ENCODE data around the gene GRIK5. TPM values are rescaled to one million over a fixed set of nuclear protein-coding genes. Genes with fewer than 3 reads are reported as not detected.

GRIK5 gene
- total RNA-seq, 2 donors from 2014 or later: 22.3 to 24.8 TPM

- Histone ChIP-seq H3K4me3 (no peak overlapping the region), H3K4me1 (ENCODE audit: control insufficient read depth in 1 of 2, low read depth in 2 of 2) (no peaks in the 10 kb centered on the region), H3K36me3 (no peaks in the 10 kb centered on the region), H3K27me3 (replicated peaks; ENCODE audit: insufficient read depth) (no peaks in the 10 kb centered on the region), H3K27ac (no peak overlapping the region), H3K9me3 (no peaks in the 10 kb centered on the region)
- DNase-seq (ENCODE audit: low spot score): no peak
- ATAC-seq (ENCODE audit: insufficient number of reproducible peaks, low FRiP score, low read depth): no peak
- TF ChIP-seq CTCF (IDR thresholded peaks at IDR 0.05): no peak
These were observed 25.3 kb upstream of the GRIK5 start for GRCh38 chr19:42095142-42095813.

GRCh38 chr19:42093926-42094325 is 23.9 kb upstream of the GRIK5 start:
- no peak for TF ChIP-seq CTCF (IDR thresholded peaks at IDR 0.05)
- peaks cover 0 to 5% of the 10 kb centered on the region in 2 donors for H3K4me1 ChIP-seq (ENCODE audit: control insufficient read depth in 1 of 2, low read depth in 2 of 2)
- H3K27me3 ChIP-seq (replicated peaks; ENCODE audit: insufficient read depth): no peaks in the 10 kb centered on the region
- H3K36me3 ChIP-seq: no peaks in the 10 kb centered on the region
- H3K9me3 ChIP-seq: no peaks in the 10 kb centered on the region
- no peak overlapping the region for H3K4me3 ChIP-seq
- no peak overlapping the region for H3K27ac ChIP-seq
- no peak for DNase-seq (ENCODE audit: low spot score)
- no peak for ATAC-seq (ENCODE audit: insufficient number of reproducible peaks, low FRiP score, low read depth)

GRCh38 chr19:42093505-42093904 is 23.5 kb upstream of the GRIK5 start:
- ATAC-seq (ENCODE audit: insufficient number of reproducible peaks, low FRiP score, low read depth): no peak
- TF ChIP-seq CTCF (IDR thresholded peaks at IDR 0.05): no peak
- Histone ChIP-seq H3K36me3 (no peaks in the 10 kb centered on the region), H3K27ac (no peak overlapping the region), H3K27me3 (replicated peaks; ENCODE audit: insufficient read depth) (no peaks in the 10 kb centered on the region), H3K9me3 (no peaks in the 10 kb centered on the region), H3K4me1 (ENCODE audit: control insufficient read depth in 1 of 2, low read depth in 2 of 2) (peaks cover 0 to 9% of the 10 kb centered on the region in 2 donors), H3K4me3 (no peak overlapping the region)
- DNase-seq (ENCODE audit: low spot score): no peak

- no peak overlapping the region for H3K4me3 ChIP-seq
- H3K9me3 ChIP-seq: no peaks in the 10 kb centered on the region
- peaks cover 5 to 17% of the 10 kb centered on the region in 2 donors for H3K4me1 ChIP-seq (ENCODE audit: control insufficient read depth in 1 of 2, low read depth in 2 of 2)
- no peak for ATAC-seq (ENCODE audit: insufficient number of reproducible peaks, low FRiP score, low read depth)
- H3K27me3 ChIP-seq (replicated peaks; ENCODE audit: insufficient read depth): no peaks in the 10 kb centered on the region
- no peaks in the 10 kb centered on the region for H3K36me3 ChIP-seq
- no peak for DNase-seq (ENCODE audit: low spot score)
- no peak overlapping the region for H3K27ac ChIP-seq
- TF ChIP-seq CTCF (IDR thresholded peaks at IDR 0.05): no peak
These were observed 22.3 kb upstream of the GRIK5 start for GRCh38 chr19:42092350-42092749.

- DNase-seq (ENCODE audit: low spot score): no peak
- no peaks in the 10 kb centered on the region for H3K27me3 ChIP-seq (replicated peaks; ENCODE audit: insufficient read depth)
- H3K4me1 ChIP-seq (ENCODE audit: control insufficient read depth in 1 of 2, low read depth in 2 of 2): peaks cover 5 to 17% of the 10 kb centered on the region in 2 donors
- H3K27ac ChIP-seq: no peak overlapping the region
- TF ChIP-seq CTCF (IDR thresholded peaks at IDR 0.05): no peak
- no peak for ATAC-seq (ENCODE audit: insufficient number of reproducible peaks, low FRiP score, low read depth)
- H3K9me3 ChIP-seq: no peaks in the 10 kb centered on the region
- H3K36me3 ChIP-seq: no peaks in the 10 kb centered on the region
- H3K4me3 ChIP-seq: no peak overlapping the region
These were observed 21.7 kb upstream of the GRIK5 start for GRCh38 chr19:42091742-42092141.
